ENCODE data around the gene TMEM120B. TPM values are rescaled to one million over a fixed set of nuclear protein-coding genes. Genes with fewer than 3 reads are reported as not detected.

Gene TMEM120B
- total RNA-seq, 1 experiment from 2014 or later, result 20.5 TPM

GRCh38 chr12:121705514-121705913, 7.0 kb upstream of the TMEM120B start:
- H3K4me2 ChIP-seq (ENCODE audit: low read length), result no peak overlapping the region
- H3K9me2 ChIP-seq (ENCODE audit: insufficient read depth), result no peaks in the 10 kb centered on the region
- H3K36me3 ChIP-seq (ENCODE audit: control insufficient read depth in 1 of 2, insufficient read depth in 2 of 2, low read length in 2 of 2), result no peaks in the 10 kb centered on the region
- ATAC-seq (no peak), DNase-seq (ENCODE audit: low read depth, low spot score) (no peak)
- H3K9me3 ChIP-seq (ENCODE audit: control insufficient read depth in 1 of 2, insufficient read depth in 1 of 2, low read depth in 1 of 2, low read length in 2 of 2), result no peaks in the 10 kb centered on the region
- H3K4me3 ChIP-seq (replicated peaks in 1 of 2; ENCODE audit: low read depth in 1 of 2, low read length in 2 of 2), result no peak overlapping the region
- no peak overlapping the region for H3K27ac ChIP-seq (ENCODE audit: low read depth, low read length)
- H3K79me2 ChIP-seq (ENCODE audit: insufficient read depth, low read length), result no peaks in the 10 kb centered on the region
- RAD21 ChIA-PET (ENCODE audit: low non-redundant PET in 1 of 2, low total read pairs in 2 of 2, uncharacterized antibody in 2 of 2, unreplicated experiment in 2 of 2), result no interaction called here
- H3K9ac ChIP-seq (ENCODE audit: low read length), result no peak overlapping the region
- TF ChIP-seq MAX (IDR thresholded peaks at IDR 0.05), result no peak
- no peak for TF ChIP-seq ATF3 (IDR thresholded peaks at IDR 0.05)
- CTCF ChIA-PET, result no interaction called here
- peaks cover 0 to 20% of the 10 kb centered on the region in 2 experiments; a peak in 2 of 4 replicates for H3K4me1 ChIP-seq (ENCODE audit: control insufficient read depth in 1 of 2, insufficient read depth in 2 of 2, low read length in 2 of 2)
- POLR2A ChIA-PET, result no interaction called here
- H4K20me1 ChIP-seq (ENCODE audit: insufficient read depth), result no peaks in the 10 kb centered on the region
- no peaks in the 10 kb centered on the region for H3K27me3 ChIP-seq (ENCODE audit: insufficient read depth, low read length)
- no peak overlapping the region for H2AFZ ChIP-seq (ENCODE audit: low read depth, low read length, poor library complexity, severe bottlenecking)
- BruUV-seq (replicated peaks), result no TSS peak
- intact Hi-C loops (cut with micrococcal nuclease), result no loop called here

GRCh38 chr12:121708313-121709063, 4.1 kb upstream of the TMEM120B start:
- POLR2A ChIA-PET, result no interaction called here
- Histone ChIP-seq H3K4me2 (ENCODE audit: low read length) (peak overlapping the region; percentile 9; the same call in 1 of the 2 replicates), H3K9ac (ENCODE audit: low read length) (no peak overlapping the region), H3K27me3 (ENCODE audit: insufficient read depth, low read length) (no peaks in the 10 kb centered on the region), H4K20me1 (ENCODE audit: insufficient read depth) (no peaks in the 10 kb centered on the region), H3K36me3 (ENCODE audit: control insufficient read depth in 1 of 2, insufficient read depth in 2 of 2, low read length in 2 of 2) (no peaks in the 10 kb centered on the region), H3K9me3 (ENCODE audit: control insufficient read depth in 1 of 2, insufficient read depth in 1 of 2, low read depth in 1 of 2, low read length in 2 of 2) (no peaks in the 10 kb centered on the region), H3K27ac (ENCODE audit: low read depth, low read length) (no peak overlapping the region), H3K4me1 (ENCODE audit: control insufficient read depth in 1 of 2, insufficient read depth in 2 of 2, low read length in 2 of 2) (peaks cover 4 to 34% of the 10 kb centered on the region in 2 experiments; a peak in 3 of 4 replicates), H3K4me3 (replicated peaks in 1 of 2; ENCODE audit: low read depth in 1 of 2, low read length in 2 of 2) (no peak overlapping the region), H3K9me2 (ENCODE audit: insufficient read depth) (no peaks in the 10 kb centered on the region), H2AFZ (ENCODE audit: low read depth, low read length, poor library complexity, severe bottlenecking) (no peak overlapping the region), H3K79me2 (ENCODE audit: insufficient read depth, low read length) (peaks cover 9% of the 10 kb centered on the region)
- CTCF ChIA-PET, result interaction anchor here (1.3 kb wide), 1 partner anchor 86 kb away, joined by 3 read pairs; no protein-coding TSS in a partner anchor
- RAD21 ChIA-PET (ENCODE audit: low non-redundant PET in 1 of 2, low total read pairs in 2 of 2, uncharacterized antibody in 2 of 2, unreplicated experiment in 2 of 2), result no interaction called here
- intact Hi-C loops (cut with micrococcal nuclease), result no loop called here
- ATAC-seq, result no peak
- BruUV-seq (replicated peaks), result no TSS peak
- DNase-seq (ENCODE audit: low read depth, low spot score), result no peak
- TF ChIP-seq MAX (IDR thresholded peaks at IDR 0.05) (no peak), SP1 (IDR thresholded peaks at IDR 0.05; ENCODE audit: low read depth) (no peak), RAD21 (IDR thresholded peaks at IDR 0.05; ENCODE audit: low read depth) (no peak), SRF (IDR thresholded peaks at IDR 0.05; ENCODE audit: low read depth) (no peak), SIN3A (IDR thresholded peaks at IDR 0.05; ENCODE audit: low read depth) (no peak), CTCF (IDR thresholded peaks at IDR 0.05 in 2 of 3, conservative IDR thresholded peaks at IDR 0.05 in 1 of 3; ENCODE audit: borderline replicate concordance in 1 of 3, insufficient read depth in 1 of 3, low read depth in 2 of 3, low read length in 2 of 3) (no peak), JUND (IDR thresholded peaks at IDR 0.05) (no peak), EZH2 (IDR thresholded peaks at IDR 0.05) (no peak), ELF1 (IDR thresholded peaks at IDR 0.05; ENCODE audit: borderline replicate concordance, low read depth) (no peak), ZBTB33 (IDR thresholded peaks at IDR 0.05; ENCODE audit: extremely low read depth, insufficient replicate concordance, low read length) (no peak), ZFX (IDR thresholded peaks at IDR 0.05) (no peak), POLR2AphosphoS5 (IDR thresholded peaks at IDR 0.05; ENCODE audit: low read depth, low read length) (no peak), FOSL1 (IDR thresholded peaks at IDR 0.05; ENCODE audit: low read depth) (no peak), EZH2phosphoT487 (IDR thresholded peaks at IDR 0.05; ENCODE audit: borderline replicate concordance) (no peak), CBX3 (IDR thresholded peaks at IDR 0.05; ENCODE audit: low read depth) (no peak)

Measured in HCT116 (cell line).